ENCODE measurements around the gene ARHGAP27. TPM values are rescaled to one million over a fixed set of nuclear protein-coding genes. Genes with fewer than 3 reads are reported as not detected.
"Not testable (repeated sequence)": the region's sequence is repeated elsewhere in the genome, so short reads cannot be mapped to it uniquely, and the experiment has no call there.

ARHGAP27 gene
- total RNA-seq, 4 donors from 2014 or later, result 31.5 to 38.6 (median 33.1) TPM

GRCh38 chr17:45452329-45453224 is 19.9 kb upstream of the ARHGAP27 start:
- WGBS, 2 donors, result 84 to 85% methylated on average over 8 to 9 of the region's 9 CpGs
- H3K4me3 ChIP-seq (replicated peaks in 1 of 3); H3K4me1 ChIP-seq; H3K27ac ChIP-seq; H3K9me3 ChIP-seq; DNase-seq; H3K27me3 ChIP-seq; H3K36me3 ChIP-seq; intact Hi-C loops (cut with DNase I): not testable (repeated sequence)

GRCh38 chr17:45451660-45452059 is 19.0 kb upstream of the ARHGAP27 start:
- H3K36me3 ChIP-seq; intact Hi-C loops (cut with DNase I); H3K27ac ChIP-seq; DNase-seq; H3K4me1 ChIP-seq; H3K4me3 ChIP-seq (replicated peaks in 1 of 3); H3K27me3 ChIP-seq; H3K9me3 ChIP-seq: not testable (repeated sequence)
- 96 to 100% methylated on average over 3 to 6 of the region's 10 CpGs for WGBS, 2 donors

- Histone ChIP-seq H3K4me3 (replicated peaks in 1 of 3) (no peak overlapping the region), H3K27ac (no peak overlapping the region), H3K4me1 (peaks cover 0 to 3% of the 10 kb centered on the region in 2 donors), H3K9me3 (no peaks in the 10 kb centered on the region), H3K36me3 (peaks cover 1 to 4% of the 10 kb centered on the region in 2 donors), H3K27me3 (no peaks in the 10 kb centered on the region)
- WGBS, 2 donors, result 84 to 87% methylated on average over 7 to 8 of the region's 8 CpGs
- no peak for DNase-seq
- intact Hi-C loops (cut with DNase I), result no loop called here
- TF ChIP-seq POLR2A (IDR thresholded peaks at IDR 0.05) (no peak), CTCF (IDR thresholded peaks at IDR 0.05) (no peak)
These were observed 18.5 kb upstream of the ARHGAP27 start for GRCh38 chr17:45451131-45451530.

GRCh38 chr17:45449708-45450329 is 17.1 kb upstream of the ARHGAP27 start:
- H3K27ac ChIP-seq; H3K27me3 ChIP-seq; H3K4me1 ChIP-seq; H3K4me3 ChIP-seq (replicated peaks in 1 of 3); H3K36me3 ChIP-seq; intact Hi-C loops (cut with DNase I); DNase-seq; H3K9me3 ChIP-seq: not testable (repeated sequence)
- WGBS, 2 donors, result 97 to 98% methylated on average over 1 of the region's 1 CpG

- DNase-seq, result not testable (repeated sequence)
- 89 to 100% methylated on average over 1 of the region's 1 CpG for WGBS, 2 donors
These were observed 16.6 kb upstream of the ARHGAP27 start for GRCh38 chr17:45449260-45449659.

GRCh38 chr17:45448483-45448882 is 15.8 kb upstream of the ARHGAP27 start:
- DNase-seq; H3K27me3 ChIP-seq; H3K9me3 ChIP-seq; H3K27ac ChIP-seq; H3K4me1 ChIP-seq; H3K36me3 ChIP-seq; H3K4me3 ChIP-seq (replicated peaks in 1 of 3); intact Hi-C loops (cut with DNase I): not testable (repeated sequence)
- 88% methylated on average over 1 of the region's 1 CpG; no CpG with 5 or more reads in 1 of the 2 donors for WGBS, 2 donors

More at GRCh38 chr17:45449260-45449659, 16.6 kb upstream of the ARHGAP27 start:
- H3K9me3 ChIP-seq; H3K27me3 ChIP-seq; intact Hi-C loops (cut with DNase I); H3K4me1 ChIP-seq; H3K36me3 ChIP-seq; H3K4me3 ChIP-seq (replicated peaks in 1 of 3); H3K27ac ChIP-seq: not testable (repeated sequence)

GRCh38 chr17:45448066-45448465 is 15.4 kb upstream of the ARHGAP27 start:
- DNase-seq; H3K27me3 ChIP-seq; H3K27ac ChIP-seq; intact Hi-C loops (cut with DNase I); H3K4me3 ChIP-seq (replicated peaks in 1 of 3); H3K36me3 ChIP-seq; H3K9me3 ChIP-seq; H3K4me1 ChIP-seq: not testable (repeated sequence)
- 94 to 97% methylated on average over 7 of the region's 7 CpGs for WGBS, 2 donors

GRCh38 chr17:45447650-45448049 is 15.0 kb upstream of the ARHGAP27 start:
- H3K4me3 ChIP-seq (replicated peaks in 1 of 3); DNase-seq; intact Hi-C loops (cut with DNase I); H3K36me3 ChIP-seq; H3K4me1 ChIP-seq; H3K27me3 ChIP-seq; H3K9me3 ChIP-seq: not testable (repeated sequence)
- H3K27ac ChIP-seq, result peak overlapping the region in 1 of 3 donors; percentile 36
- 83 to 90% methylated on average over 11 to 14 of the region's 14 CpGs for WGBS, 2 donors

- H3K27me3 ChIP-seq; DNase-seq; H3K9me3 ChIP-seq; intact Hi-C loops (cut with DNase I); H3K4me3 ChIP-seq (replicated peaks in 1 of 3); H3K4me1 ChIP-seq; H3K36me3 ChIP-seq: not testable (repeated sequence)
- 79 to 96% methylated on average over 8 of the region's 8 CpGs for WGBS, 2 donors
- H3K27ac ChIP-seq, result peak overlapping the region in 1 of 3 donors; percentile 36
These were observed 14.4 kb upstream of the ARHGAP27 start for GRCh38 chr17:45446872-45447625.

GRCh38 chr17:45445901-45446743 is 13.5 kb upstream of the ARHGAP27 start:
- H3K27ac ChIP-seq; H3K4me3 ChIP-seq (replicated peaks in 1 of 3); H3K9me3 ChIP-seq; DNase-seq; H3K27me3 ChIP-seq; H3K4me1 ChIP-seq; intact Hi-C loops (cut with DNase I); H3K36me3 ChIP-seq: not testable (repeated sequence)
- WGBS, 2 donors, result 72 to 88% methylated on average over 15 to 16 of the region's 16 CpGs
